SIG-M5 treated with dmso at 0.1 percent for 504 hours (cell line): ENCODE results near the gene WDFY3.

Source experiments
- DNase-seq: peaks from one replicate; lab custom pipeline; 2025; ENCODE audit not compliant: unreplicated experiment; lab: John Stamatoyannopoulos, UW

WDFY3 gene, protein sequence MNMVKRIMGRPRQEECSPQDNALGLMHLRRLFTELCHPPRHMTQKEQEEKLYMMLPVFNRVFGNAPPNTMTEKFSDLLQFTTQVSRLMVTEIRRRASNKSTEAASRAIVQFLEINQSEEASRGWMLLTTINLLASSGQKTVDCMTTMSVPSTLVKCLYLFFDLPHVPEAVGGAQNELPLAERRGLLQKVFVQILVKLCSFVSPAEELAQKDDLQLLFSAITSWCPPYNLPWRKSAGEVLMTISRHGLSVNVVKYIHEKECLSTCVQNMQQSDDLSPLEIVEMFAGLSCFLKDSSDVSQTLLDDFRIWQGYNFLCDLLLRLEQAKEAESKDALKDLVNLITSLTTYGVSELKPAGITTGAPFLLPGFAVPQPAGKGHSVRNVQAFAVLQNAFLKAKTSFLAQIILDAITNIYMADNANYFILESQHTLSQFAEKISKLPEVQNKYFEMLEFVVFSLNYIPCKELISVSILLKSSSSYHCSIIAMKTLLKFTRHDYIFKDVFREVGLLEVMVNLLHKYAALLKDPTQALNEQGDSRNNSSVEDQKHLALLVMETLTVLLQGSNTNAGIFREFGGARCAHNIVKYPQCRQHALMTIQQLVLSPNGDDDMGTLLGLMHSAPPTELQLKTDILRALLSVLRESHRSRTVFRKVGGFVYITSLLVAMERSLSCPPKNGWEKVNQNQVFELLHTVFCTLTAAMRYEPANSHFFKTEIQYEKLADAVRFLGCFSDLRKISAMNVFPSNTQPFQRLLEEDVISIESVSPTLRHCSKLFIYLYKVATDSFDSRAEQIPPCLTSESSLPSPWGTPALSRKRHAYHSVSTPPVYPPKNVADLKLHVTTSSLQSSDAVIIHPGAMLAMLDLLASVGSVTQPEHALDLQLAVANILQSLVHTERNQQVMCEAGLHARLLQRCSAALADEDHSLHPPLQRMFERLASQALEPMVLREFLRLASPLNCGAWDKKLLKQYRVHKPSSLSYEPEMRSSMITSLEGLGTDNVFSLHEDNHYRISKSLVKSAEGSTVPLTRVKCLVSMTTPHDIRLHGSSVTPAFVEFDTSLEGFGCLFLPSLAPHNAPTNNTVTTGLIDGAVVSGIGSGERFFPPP (N-terminal part only)

GRCh38 chr4:84966382-84967242, at the start of gene WDFY3:
Gene WDFY3 (minus strand): TSS chr4:84966690. CDS start chr4:84860591, 106,099 bp downstream.
- DNase-seq, result peak; percentile 96

DNA sequence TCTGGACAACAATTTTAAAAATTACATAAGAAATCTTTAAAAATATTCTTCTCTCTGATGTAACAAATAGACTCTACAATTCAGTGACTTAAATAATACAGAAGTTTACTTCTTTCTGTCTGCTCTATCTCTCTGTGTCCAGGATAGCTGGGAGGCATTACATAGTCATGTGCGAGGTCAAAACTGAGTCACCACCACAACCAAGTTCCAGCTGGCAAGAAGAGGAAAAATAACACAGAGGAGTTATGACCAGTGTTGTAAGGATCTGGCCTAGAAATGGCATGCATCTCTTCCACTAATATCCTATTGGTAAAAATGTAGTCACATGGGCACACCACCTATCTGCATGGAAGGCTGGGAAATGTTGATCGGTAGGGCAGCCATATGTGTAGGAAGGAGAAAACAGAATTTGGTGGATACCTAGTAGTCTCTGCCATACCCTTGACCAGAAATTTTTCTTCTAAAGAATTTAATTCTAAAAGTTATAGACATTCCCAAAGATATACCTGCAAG, 39.4 kb upstream of the WDFY3 start:
- no peak for DNase-seq

- no peak for DNase-seq
Observed at GRCh38 chr4:85000343-85000742, 33.9 kb upstream of the WDFY3 start.

- no peak for DNase-seq
Observed at GRCh38 chr4:84995386-84995785, 28.9 kb upstream of the WDFY3 start.

- DNase-seq, result no peak
Observed at GRCh38 chr4:84994280-84994679, 27.8 kb upstream of the WDFY3 start.

DNA sequence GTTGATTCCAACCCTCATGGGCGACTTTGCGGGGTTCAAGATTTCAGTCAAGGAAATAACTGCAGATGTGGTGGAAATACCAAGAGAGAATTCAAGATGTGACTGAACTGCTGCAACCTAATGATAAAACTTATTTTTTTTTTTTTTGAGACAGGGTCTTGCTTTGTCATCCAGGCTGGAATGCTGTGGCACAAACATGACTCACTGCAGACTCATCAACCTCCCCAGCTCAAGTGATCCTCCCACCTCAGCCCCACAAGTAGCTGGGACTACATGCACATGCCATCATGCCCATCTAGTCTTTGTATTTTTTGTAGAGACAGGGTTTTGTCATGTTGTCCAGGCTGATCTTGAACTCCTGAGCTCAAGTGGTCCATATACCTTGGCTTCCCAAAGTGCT, 19.5 kb upstream of the WDFY3 start:
- no peak for DNase-seq

DNA sequence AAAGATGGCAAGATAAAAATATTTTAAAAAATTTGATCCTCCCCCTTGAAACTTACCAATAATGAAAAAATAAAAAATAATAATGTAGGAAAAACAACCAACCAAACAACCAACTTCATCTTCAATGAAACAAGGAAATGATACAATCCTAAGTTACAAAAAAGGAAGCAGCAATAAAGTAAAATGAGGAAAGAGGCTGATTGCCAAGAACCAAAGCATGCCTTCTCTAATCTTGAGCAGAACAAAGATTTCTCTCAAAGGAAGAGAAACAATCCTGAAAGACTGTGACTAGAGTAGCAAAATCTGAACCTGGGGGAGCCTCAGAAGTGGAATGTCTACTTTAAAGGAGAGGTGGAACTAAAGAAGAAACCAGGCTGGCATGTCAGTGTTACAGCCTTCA, 10.9 kb upstream of the WDFY3 start:
- peak; percentile 28 for DNase-seq

DNA sequence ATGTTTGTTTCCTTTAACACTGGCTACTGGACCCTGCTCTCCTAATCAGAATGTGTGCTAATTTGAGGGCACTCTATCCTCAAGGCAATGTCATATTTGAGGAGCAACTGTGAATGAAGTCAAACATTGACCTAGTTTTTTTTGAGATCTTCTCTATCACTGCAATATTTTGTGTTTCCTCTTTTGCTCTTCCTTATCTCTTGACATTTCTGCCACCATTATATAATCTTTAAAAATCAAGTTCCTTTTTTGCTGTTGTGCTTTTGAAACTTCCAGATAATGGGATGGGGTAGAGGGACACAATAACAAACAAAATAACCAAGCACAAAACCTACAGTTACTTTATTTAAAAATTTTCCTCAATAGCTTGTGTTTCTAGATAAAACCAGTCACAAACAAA, 7.4 kb upstream of the WDFY3 start:
- no peak for DNase-seq

DNA sequence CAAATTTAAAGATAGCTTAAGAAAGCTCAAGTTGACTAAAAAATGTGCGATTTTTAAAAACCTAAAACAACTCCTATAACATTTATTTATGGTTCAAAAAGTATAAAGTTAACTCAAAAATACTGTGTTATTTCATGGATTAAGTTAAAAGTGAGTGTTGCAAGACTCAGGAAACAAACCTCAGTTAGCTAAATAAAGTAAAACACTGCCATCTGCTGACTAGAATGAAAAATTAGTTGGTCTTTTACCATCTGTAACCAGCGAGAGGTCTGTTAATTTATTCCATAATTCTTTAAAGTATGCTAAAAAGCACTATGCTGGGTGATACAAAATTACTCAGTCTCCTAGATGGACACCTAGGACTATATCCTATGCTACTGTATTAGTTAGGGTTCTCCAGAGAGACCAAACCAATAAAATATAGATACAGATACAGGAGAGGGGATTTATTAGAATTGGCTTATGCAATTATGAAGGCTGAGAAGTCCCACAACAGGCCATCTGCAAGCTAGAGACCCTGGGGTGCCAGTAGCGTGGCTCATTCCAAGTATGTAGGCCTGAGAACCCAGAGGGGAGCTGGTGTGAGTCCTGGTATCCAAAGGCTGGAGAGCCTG, 4.9 kb upstream of the WDFY3 start:
- DNase-seq, result peak; percentile 76

GRCh38 chr4:84968925-84969324, 2.4 kb upstream of the WDFY3 start:
- DNase-seq, result no peak

DNA sequence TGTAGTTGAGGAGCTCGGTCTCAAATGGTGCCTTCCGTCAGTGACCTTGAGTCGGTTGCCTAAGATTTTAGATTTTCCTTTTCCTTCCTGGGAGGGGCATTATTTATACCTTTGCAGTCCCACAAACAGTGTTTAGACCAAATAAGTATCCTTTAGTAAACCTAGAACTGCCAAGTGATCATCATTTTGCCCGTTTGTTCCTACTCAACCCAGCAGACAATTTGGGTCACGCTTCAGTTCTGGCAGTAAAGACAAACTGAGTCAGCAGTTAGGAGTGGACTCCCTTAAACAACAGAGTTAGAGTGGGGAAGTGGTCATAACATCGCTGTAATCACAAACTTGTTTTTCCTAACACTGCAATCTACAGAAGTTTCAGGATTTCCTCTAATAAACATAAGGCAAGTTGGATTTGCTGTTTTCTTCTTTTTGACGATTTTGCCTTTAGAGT, 777 bp upstream of the WDFY3 start:
- no peak for DNase-seq

GRCh38 chr4:84965553-84966381, 723 bp downstream of the WDFY3 start:
- no peak for DNase-seq

DNA sequence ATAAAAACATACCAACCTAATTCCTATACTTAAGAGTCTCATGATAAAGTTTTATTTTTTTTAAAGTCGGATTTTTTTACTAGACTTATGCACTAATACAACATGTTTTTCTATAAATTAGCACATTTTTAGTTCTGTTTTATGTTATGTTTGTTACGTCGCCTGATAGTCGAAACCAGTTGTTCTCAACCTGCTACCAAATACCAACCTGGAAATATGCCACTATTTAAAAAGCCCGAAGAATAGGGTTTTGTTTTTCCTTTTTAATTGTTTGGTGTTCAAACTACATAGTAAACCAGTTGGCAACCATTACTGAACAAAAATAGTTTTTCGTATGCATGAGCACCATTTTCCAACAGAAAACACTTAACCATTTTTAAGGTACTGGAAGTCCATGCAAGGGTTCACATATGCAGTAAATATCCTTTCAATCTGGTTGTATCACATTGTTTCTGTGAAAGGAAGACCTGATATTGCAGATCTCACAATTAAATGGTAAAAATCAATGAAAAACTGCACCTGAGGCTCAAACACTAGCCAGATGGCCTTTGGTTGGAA, 1.4 kb downstream of the WDFY3 start:
- DNase-seq, result no peak

- DNase-seq, result no peak
Observed at GRCh38 chr4:84962102-84962501, 4.4 kb downstream of the WDFY3 start.

- DNase-seq, result no peak
Observed at GRCh38 chr4:84958434-84958833, 8.1 kb downstream of the WDFY3 start.

DNA sequence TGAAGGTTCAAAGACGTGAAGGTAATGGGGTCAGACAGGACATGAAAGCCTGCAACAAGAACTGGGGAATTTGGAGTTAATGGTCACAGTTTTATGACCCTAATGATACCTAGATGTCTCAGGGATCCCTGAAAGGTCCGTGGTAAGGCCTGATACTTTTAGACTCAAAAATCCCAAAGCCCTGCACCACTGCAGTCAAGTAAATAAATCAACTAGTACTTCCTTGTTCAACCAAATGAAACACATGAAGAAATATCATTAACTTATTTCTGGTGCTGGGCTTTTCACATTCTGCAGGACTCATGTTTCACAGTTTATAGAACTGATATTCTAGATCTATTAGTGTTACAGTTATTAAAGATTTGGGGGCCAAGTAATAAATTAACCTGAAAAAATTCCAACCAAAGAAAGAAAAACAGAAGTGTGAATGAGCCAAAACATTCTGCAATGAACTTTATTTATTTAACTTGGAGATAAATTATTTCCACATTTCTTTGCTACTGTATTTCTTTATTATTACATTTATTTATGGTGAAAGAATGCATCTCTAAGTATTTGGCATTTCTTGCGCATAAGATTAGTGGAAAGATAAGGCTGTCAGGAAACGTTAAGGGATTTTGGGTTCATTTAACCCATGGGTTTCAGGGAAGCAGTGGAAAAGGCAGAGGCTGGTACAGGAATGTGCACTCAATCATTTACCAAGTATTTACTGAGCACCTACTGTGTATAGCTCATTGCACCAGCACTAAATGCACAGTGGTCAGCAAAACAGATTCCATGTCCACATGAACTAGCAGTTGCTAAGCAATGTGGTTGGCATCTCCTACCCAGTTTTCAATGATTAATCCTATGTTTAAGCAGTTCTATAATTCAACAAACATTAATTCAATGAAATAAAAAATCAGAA, 8.7 kb downstream of the WDFY3 start:
- DNase-seq, result no peak

DNA sequence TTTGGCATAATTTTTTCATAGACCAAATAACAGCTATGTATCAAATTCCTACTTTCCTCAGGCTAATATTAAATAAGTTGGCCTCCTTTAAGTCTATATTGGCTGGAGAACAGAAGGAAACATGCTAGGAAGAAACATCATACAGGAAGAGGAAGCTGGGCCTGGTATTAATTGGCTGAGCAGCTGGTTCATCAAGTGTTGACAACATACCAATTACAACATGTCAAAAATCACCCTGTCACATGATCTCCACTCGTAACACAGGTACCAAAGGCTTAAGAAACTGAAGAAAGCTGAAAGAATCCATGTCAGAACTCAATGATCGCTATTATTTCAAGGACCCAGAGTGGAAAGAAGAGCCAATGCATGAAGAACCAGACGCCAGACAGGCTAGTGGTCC, 10.5 kb downstream of the WDFY3 start:
- no peak for DNase-seq
